Measurements from ENCODE around the gene PRDM16. TPM values are rescaled to one million over a fixed set of nuclear protein-coding genes. Genes with fewer than 3 reads are reported as not detected.

The PRDM16 gene
- total RNA-seq, 2 donors from 2014 or later, result 0.79 to 6.1 TPM

DNA sequence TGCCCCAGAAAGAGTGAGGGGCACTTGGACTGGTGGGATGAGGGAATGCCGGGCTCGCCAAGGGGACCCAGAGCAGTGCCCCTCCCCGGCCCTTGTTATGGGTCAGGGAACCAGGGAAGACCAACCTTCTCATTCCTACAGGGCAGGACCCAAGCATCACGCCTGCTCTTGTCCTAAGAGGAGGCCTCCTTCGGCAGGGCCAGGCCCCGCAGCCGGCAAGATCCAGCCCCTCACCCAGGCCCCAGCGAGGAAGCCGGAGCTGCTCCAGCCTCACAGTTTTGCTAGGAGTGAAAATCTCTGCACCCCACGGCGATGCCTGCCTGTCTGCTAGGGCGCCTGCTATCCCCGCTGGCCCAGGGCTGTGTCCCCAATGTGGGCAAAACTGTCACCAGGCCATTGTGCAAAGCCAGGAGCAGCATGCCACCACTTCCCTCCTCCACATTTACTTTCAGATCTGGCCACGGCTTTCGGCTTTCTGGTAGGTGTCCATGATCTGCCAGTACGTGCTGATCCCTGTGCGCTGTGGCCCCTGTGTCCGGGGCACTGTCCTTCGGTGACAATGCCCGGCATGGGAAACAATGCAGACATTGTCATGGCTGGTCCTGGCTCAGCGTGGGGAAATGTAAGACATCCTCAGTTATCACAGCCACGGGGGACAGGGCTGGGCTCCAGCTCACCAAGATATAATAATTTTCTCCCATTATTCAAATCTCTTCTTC lies 38.2 kb upstream of the PRDM16 start:
- H3K9ac ChIP-seq (ENCODE audit: low read depth in 2 of 2, low read length in 2 of 2), result no peak overlapping the region
- no peaks in the 10 kb centered on the region for H3K27me3 ChIP-seq
- H3K4me1 ChIP-seq, result no peaks in the 10 kb centered on the region
- no peak for DNase-seq
- intact Hi-C loops (cut with DNase I), result no loop called here
- H3K36me3 ChIP-seq, result no peaks in the 10 kb centered on the region
- H3K27ac ChIP-seq, result no peak overlapping the region
- no peak overlapping the region for H3K4me3 ChIP-seq
- TF ChIP-seq, protein P1, sequence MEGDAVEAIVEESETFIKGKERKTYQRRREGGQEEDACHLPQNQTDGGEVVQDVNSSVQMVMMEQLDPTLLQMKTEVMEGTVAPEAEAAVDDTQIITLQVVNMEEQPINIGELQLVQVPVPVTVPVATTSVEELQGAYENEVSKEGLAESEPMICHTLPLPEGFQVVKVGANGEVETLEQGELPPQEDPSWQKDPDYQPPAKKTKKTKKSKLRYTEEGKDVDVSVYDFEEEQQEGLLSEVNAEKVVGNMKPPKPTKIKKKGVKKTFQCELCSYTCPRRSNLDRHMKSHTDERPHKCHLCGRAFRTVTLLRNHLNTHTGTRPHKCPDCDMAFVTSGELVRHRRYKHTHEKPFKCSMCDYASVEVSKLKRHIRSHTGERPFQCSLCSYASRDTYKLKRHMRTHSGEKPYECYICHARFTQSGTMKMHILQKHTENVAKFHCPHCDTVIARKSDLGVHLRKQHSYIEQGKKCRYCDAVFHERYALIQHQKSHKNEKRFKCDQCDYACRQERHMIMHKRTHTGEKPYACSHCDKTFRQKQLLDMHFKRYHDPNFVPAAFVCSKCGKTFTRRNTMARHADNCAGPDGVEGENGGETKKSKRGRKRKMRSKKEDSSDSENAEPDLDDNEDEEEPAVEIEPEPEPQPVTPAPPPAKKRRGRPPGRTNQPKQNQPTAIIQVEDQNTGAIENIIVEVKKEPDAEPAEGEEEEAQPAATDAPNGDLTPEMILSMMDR (IDR thresholded peaks at IDR 0.05), result no peak
- H3K9me3 ChIP-seq, result no peaks in the 10 kb centered on the region

DNA sequence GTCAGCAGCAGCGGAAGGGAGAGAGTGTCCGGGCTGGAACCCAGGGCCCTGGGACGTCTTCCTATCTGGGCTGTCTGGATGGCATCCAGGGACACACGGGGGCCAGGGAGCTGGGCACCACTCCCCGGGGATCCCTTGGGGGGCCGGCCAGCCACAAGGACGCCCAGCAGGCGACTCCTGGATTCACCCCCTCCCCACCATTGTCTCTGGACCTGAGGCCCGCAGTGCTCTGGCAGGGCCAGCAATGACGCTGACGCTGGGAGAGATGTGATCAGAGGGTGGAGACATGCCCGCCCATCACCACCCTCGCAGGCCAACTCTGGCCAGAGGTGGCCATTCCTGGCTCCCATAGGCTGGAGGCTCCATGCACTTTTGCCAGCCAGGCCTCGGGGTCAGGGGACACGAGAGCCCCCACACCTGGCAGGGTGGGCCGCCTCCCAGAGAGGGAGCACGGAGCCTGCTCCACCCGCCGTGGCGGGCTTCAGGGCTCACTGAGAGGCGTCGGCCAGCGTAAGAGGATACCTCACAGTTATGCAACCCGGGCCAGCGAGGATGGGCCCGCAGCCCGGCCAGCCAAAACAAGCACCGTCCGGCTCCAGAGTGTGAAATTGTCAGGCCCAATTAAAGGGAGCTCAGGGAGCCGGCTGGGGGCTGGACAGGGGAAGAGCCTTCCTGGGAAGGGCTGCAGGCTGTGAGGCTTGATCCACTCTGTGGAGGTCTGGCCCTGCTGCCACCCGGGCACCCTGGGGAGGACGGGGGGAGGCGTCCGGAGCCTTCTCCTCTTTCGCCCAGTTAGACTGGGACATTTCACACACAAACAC lies 37.4 kb upstream of the PRDM16 start:
- Histone ChIP-seq H3K36me3 (no peaks in the 10 kb centered on the region), H3K4me1 (no peaks in the 10 kb centered on the region), H3K9me3 (no peaks in the 10 kb centered on the region), H3K9ac (ENCODE audit: low read depth in 2 of 2, low read length in 2 of 2) (no peak overlapping the region), H3K27me3 (no peaks in the 10 kb centered on the region), H3K27ac (no peak overlapping the region), H3K4me3 (no peak overlapping the region)
- no peak for DNase-seq
- TF ChIP-seq, protein P1 (IDR thresholded peaks at IDR 0.05), result no peak
- intact Hi-C loops (cut with DNase I), result no loop called here

DNA sequence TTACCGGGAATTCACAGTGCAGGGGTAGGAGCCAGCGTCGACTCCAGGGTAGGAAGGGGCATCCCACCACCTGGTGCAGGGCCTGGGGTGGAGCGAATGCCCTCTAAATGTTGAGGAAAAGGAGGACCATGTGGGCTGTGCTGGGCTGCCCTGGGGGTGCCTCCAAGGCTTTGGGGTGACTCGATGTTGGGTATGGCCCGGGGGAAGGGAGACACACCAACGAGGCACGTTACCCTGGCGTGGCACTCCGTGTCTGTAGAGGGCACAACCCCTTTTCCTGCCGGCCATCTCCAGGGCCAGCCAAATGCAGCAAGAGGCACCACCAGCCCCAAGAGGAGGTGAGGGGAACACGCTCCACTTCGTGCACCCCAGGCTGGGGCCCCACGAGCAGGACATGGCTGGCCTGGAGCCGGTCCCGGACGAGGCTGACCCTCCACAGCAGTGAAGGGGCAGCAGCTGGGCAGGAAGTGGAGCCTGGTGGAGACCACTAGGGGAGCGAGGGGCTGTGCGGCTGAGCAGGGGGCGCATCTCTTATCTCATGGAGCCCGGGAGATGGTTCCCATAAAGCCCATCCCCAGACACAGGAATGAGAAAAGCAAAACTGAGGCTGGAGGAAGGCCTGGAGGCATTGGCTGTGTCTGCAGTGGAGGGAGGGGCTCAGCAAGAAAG lies 36.5 kb upstream of the PRDM16 start:
- Histone ChIP-seq H3K27ac (no peak overlapping the region), H3K9ac (ENCODE audit: low read depth in 2 of 2, low read length in 2 of 2) (no peak overlapping the region), H3K36me3 (no peaks in the 10 kb centered on the region), H3K4me3 (no peak overlapping the region), H3K9me3 (no peaks in the 10 kb centered on the region), H3K4me1 (no peaks in the 10 kb centered on the region), H3K27me3 (no peaks in the 10 kb centered on the region)
- no peak for DNase-seq
- intact Hi-C loops (cut with DNase I), result no loop called here
- TF ChIP-seq, protein P1 (IDR thresholded peaks at IDR 0.05), result no peak

DNA sequence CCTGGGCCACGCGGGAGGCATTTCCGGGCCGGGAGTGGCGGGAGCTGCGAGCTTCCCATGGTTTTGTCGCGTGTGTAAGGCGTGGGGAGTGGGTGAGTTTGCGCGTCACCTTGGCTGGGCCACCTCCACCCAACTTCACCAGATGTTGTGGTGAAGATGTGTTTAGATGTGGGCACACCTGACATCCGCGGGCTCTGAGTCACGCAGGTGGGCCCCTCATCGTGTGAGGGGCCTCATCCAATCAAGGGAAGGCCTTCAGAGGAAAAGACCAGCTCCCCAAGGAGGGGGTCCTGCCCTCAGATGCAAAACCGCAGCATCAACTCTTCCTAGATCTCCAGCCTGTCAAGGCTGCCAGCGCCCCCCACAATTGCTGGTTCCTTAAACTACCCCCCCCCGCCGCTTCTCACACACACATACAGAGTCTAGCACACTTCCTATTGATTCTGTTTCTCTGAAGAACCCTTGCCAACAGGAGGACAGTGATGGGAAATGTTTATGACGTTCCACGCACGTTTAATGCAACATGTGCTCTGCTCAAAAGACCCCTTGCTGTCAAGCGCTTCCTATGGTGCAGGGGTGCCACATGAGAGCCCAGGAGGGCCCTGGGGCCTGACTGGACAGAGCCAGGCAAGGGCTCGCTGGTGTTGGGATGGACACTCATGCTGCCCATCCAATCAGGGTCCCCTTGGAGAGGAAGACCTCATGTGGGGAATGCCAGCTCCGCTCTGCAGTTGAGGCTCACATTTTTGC lies 35.8 kb upstream of the PRDM16 start:
- DNase-seq, result no peak
- no peaks in the 10 kb centered on the region for H3K4me1 ChIP-seq
- TF ChIP-seq, protein P1 (IDR thresholded peaks at IDR 0.05), result no peak
- intact Hi-C loops (cut with DNase I), result no loop called here
- no peak overlapping the region for H3K4me3 ChIP-seq
- no peak overlapping the region for H3K9ac ChIP-seq (ENCODE audit: low read depth in 2 of 2, low read length in 2 of 2)
- H3K27ac ChIP-seq, result no peak overlapping the region
- H3K36me3 ChIP-seq, result no peaks in the 10 kb centered on the region
- no peaks in the 10 kb centered on the region for H3K27me3 ChIP-seq
- no peaks in the 10 kb centered on the region for H3K9me3 ChIP-seq

DNA sequence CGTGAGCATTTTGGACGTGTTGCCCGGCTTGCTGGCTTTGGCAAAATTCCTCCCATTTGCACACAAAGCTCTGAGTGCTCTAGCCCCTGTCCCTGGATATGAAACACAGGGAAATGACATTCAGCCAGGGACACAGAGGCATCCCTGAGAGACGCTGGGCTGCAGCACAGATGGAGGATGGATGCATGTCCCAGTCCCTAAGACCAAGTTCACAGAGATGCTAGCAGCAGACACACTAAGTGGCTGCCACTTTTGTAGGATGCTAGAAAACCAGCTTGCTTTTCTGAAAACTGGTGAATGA lies 35.3 kb upstream of the PRDM16 start:
- intact Hi-C loops (cut with DNase I), result no loop called here
- no peaks in the 10 kb centered on the region for H3K4me1 ChIP-seq
- no peak overlapping the region for H3K9ac ChIP-seq (ENCODE audit: low read depth in 2 of 2, low read length in 2 of 2)
- H3K36me3 ChIP-seq, result no peaks in the 10 kb centered on the region
- H3K9me3 ChIP-seq, result no peaks in the 10 kb centered on the region
- no peak overlapping the region for H3K4me3 ChIP-seq
- DNase-seq, result no peak
- TF ChIP-seq, protein P1 (IDR thresholded peaks at IDR 0.05), result no peak
- no peaks in the 10 kb centered on the region for H3K27me3 ChIP-seq
- no peak overlapping the region for H3K27ac ChIP-seq

Measured in colonic mucosa (tissue), 4 donors.